Pancreas (tissue), 10 donors: ENCODE measurements around the gene TMOD1. TPM values are rescaled to one million over a fixed set of nuclear protein-coding genes. Genes with fewer than 3 reads are reported as not detected.
A peak's percentile ranks its signal among the peaks of the same experiment; 100 is the strongest.

Experiments used
- ATAC-seq, 4 donors: fragments of 200-7000 bp; cut with Tn5 transposase; one replicate each; pipeline versions ENCODE4 v1.8.0 to v1.9.1; 2020; ENCODE audit warnings: mild to moderate bottlenecking in 4 of 4, moderate library complexity in 4 of 4
- DNase-seq, 6 donors: peaks; one replicate each; pipeline ENCODE4 v3.0.0-alpha.2; 2020
- FAIRE-seq: peaks from 2 replicates; lab custom pipeline; 2012; peaks lifted over from hg19 to GRCh38; lab: Jason Lieb, UNC
- H3K27ac ChIP-seq, 4 donors: fragments of 200-600 bp; sonication (generic); 1 replicate in 3 of 4; 2 replicates in 1 of 4; pipeline versions ENCODE4 v1.5.0 to v1.8.0; 2020
- H3K27me3 ChIP-seq, 4 donors: fragments of 200-600 bp; one replicate each; pipeline ENCODE4 v1.8.0; 2021
- H3K36me3 ChIP-seq, 3 donors: fragments of 200-600 bp; sonication (generic) in 1 of 3; one replicate each; pipeline versions ENCODE4 v1.5.0 to v1.8.0; 2020 to 2021
- H3K4me1 ChIP-seq, 3 donors: fragments of 200-600 bp; one replicate each; pipeline ENCODE4 v1.8.0; 2021
- H3K4me3 ChIP-seq, 4 donors: fragments of 200-600 bp; sonication (generic) in 2 of 4; one replicate each; pipeline versions ENCODE4 v1.5.0 to v1.8.0; 2020 to 2021
- H3K9me3 ChIP-seq, 4 donors: fragments of 200-600 bp; one replicate each; pipeline ENCODE4 v1.8.0; 2021
- CTCF ChIP-seq, 4 donors: fragments of 200-600 bp; sonication (generic) in 3 of 4; IDR thresholded peaks; one replicate each; pipeline versions ENCODE4 v1.5.0 to v1.8.0; 2021; ENCODE audit warnings: antibody characterized with exemption in 4 of 4
- WGBS, 2 donors: extraction: QIAGEN DNeasy Blood & Tissue Kit; methylation state at CpG; one replicate each; pipeline ENCODE4 v1.1.7; 2013; 5-methylcytosine and 5-hydroxymethylcytosine counted together
- intact Hi-C, 3 donors: fragments of 100-400 bp; cut with DNase I; formaldehyde crosslinking; loops; one replicate each; pipeline versions ENCODE4 v1.11.1 to v1.14.2; 2022
- polyA plus RNA-seq, 2 donors: library from polyadenylated mRNA; stranded (reverse); fragments of 200-250 nt; gene quantifications; one replicate each; pipeline ENCODE4 v1.2.3, GENCODE V29; 2013
- total RNA-seq, 6 donors: library from RNA; stranded (reverse); fragmentation: NEBNext Ultra II Directional in 4 of 6; extraction: Animal tissue kit (Norgen Biotek cat#: 25700) in 4 of 6; gene quantifications; one replicate each; pipeline versions ENCODE4 v1.2.1 to v1.2.4, GENCODE V29; 2021 to 2023
- donor health status: healthy with polysubstance abuse.
- donor health status: DM: no; HTN: no; CAD: no; lungs with moderate emphysema.
- donor health status: DM: no; HTN: no; CAD: no.
- donor health status: control.
- donor health status: control.
- donor health status: Bipolar disorder and iron deficiency.
- donor health status: DM: yes; HTN: yes; CAD: no.
- donor health status: DM: no; HTN: no; CAD: no.
- donor health status: DM: no; HTN: no; CAD: no.
- donor health status: DM: yes; HTN: yes; CAD: no.

Gene TMOD1
- total and polyA plus RNA-seq, 8 donors, result 8.4 to 28.7 (median 12.3) TPM

GRCh38 chr9:97468658-97469448, 32.6 kb upstream of the TMOD1 start:
- TF ChIP-seq CTCF (IDR thresholded peaks at IDR 0.05), result peak; percentile 55 to 77 (median 66)
- DNase-seq (peak; percentile 67 to 87 (median 68)), FAIRE-seq (no peak), ATAC-seq (peak; percentile 98 to 100 (median 100))
- intact Hi-C loops, result loop anchor here (5.0 to 10.0 kb wide), 2 partner anchors 126 to 128 kb away; no protein-coding TSS in a partner anchor
- 65 to 68% methylated on average over 4 of the region's 4 CpGs for WGBS, 2 donors
- Histone ChIP-seq H3K36me3 (peaks cover 0 to 11% (median 0%) of the 10 kb centered on the region in 3 donors), H3K4me3 (no peak overlapping the region), H3K27ac (no peak overlapping the region), H3K27me3 (no peaks in the 10 kb centered on the region), H3K9me3 (no peaks in the 10 kb centered on the region), H3K4me1 (peaks cover 0 to 4% (median 0%) of the 10 kb centered on the region in 3 donors)

GRCh38 chr9:97470076-97470475, 31.4 kb upstream of the TMOD1 start:
- H3K4me1 ChIP-seq, result peaks cover 0 to 4% (median 0%) of the 10 kb centered on the region in 3 donors
- FAIRE-seq (no peak), DNase-seq (no peak)

GRCh38 chr9:97473717-97474116, 27.7 kb upstream of the TMOD1 start:
- Histone ChIP-seq H3K27me3 (no peaks in the 10 kb centered on the region), H3K27ac (no peak overlapping the region), H3K36me3 (peaks cover 0 to 12% (median 0%) of the 10 kb centered on the region in 3 donors), H3K9me3 (no peaks in the 10 kb centered on the region), H3K4me1 (peaks cover 0 to 4% (median 0%) of the 10 kb centered on the region in 3 donors), H3K4me3 (no peak overlapping the region)
- ATAC-seq (no peak), FAIRE-seq (no peak), DNase-seq (no peak)
- intact Hi-C loops, result no loop called here
- TF ChIP-seq CTCF (IDR thresholded peaks at IDR 0.05), result no peak
- WGBS, 2 donors, result 66 to 70% methylated on average over 3 of the region's 3 CpGs

More at GRCh38 chr9:97470076-97470475, 31.4 kb upstream of the TMOD1 start:
- Histone ChIP-seq H3K36me3 (peaks cover 0 to 12% (median 0%) of the 10 kb centered on the region in 3 donors), H3K4me3 (no peak overlapping the region), H3K9me3 (no peaks in the 10 kb centered on the region), H3K27me3 (no peaks in the 10 kb centered on the region), H3K27ac (no peak overlapping the region)
- TF ChIP-seq CTCF (IDR thresholded peaks at IDR 0.05), result no peak
- WGBS, 2 donors, result 64 to 66% methylated on average over 2 of the region's 2 CpGs
- intact Hi-C loops, result no loop called here
- peak in 2 of 4 donors; percentile 31 to 53 for ATAC-seq

GRCh38 chr9:97474372-97474925, 27.0 kb upstream of the TMOD1 start:
- no peaks in the 10 kb centered on the region for H3K4me1 ChIP-seq
- no peaks in the 10 kb centered on the region for H3K9me3 ChIP-seq
- H3K4me3 ChIP-seq, result no peak overlapping the region
- intact Hi-C loops, result no loop called here
- no peak for ATAC-seq
- 86 to 92% methylated on average over 5 of the region's 5 CpGs for WGBS, 2 donors
- no peak for FAIRE-seq
- TF ChIP-seq CTCF (IDR thresholded peaks at IDR 0.05), result no peak
- H3K27ac ChIP-seq, result no peak overlapping the region
- DNase-seq, result no peak
- H3K27me3 ChIP-seq, result no peaks in the 10 kb centered on the region
- peaks cover 0 to 12% (median 0%) of the 10 kb centered on the region in 3 donors for H3K36me3 ChIP-seq
